Measurements from ENCODE around the gene ZSCAN10. TPM values are rescaled to one million over a fixed set of nuclear protein-coding genes. Genes with fewer than 3 reads are reported as not detected.

ZSCAN10 gene
- total RNA-seq, 1 experiment from 2014 or later = 207 TPM

DNA sequence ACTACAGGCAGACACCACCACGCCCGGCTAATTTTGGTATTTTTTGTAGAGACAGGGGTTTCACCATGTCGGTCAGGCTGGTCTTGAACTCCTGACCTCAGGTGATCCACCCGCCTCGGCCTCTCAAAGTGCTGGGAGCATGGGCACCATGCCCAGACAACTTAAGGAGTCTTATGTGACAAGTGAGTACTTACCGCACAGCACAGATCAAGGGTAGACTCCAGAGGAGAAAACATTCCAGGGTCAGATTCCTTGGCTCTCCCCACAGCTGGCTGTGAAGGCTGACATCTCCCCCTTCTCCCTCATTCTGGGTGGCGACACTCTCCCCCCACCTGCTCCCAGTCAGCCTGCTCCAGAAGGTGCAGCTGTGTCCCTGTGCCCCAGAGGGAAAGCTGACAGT lies 10.6 kb downstream of the ZSCAN10 start:
- H3K4me3 Mint-ChIP-seq = peak overlapping the region in 1 of 2 experiments; percentile 55; a peak in 2 of 5 replicates
- Histone ChIP-seq H4K20me1 (ENCODE audit: control insufficient read depth, insufficient read depth, insufficient read length) (no peaks in the 10 kb centered on the region), H3K27ac (ENCODE audit: insufficient read length, low read depth, low read length) (no peak overlapping the region), H3K56ac (ENCODE audit: insufficient read length, low read depth, low read length) (no peak overlapping the region), H4K8ac (replicated peaks; ENCODE audit: insufficient read length, low read depth, low read length) (no peak overlapping the region), H3K23ac (ENCODE audit: insufficient read length, low read depth, low read length) (no peak overlapping the region), H4K91ac (ENCODE audit: insufficient read length, low read depth, low read length) (no peak overlapping the region), H3K4me2 (ENCODE audit: insufficient read depth, insufficient read length, low read length) (no peak overlapping the region), H2BK5ac (ENCODE audit: insufficient read length, low read length) (no peak overlapping the region), H2AK5ac (ENCODE audit: insufficient read length, low read length) (no peak overlapping the region), H3K79me1 (ENCODE audit: insufficient read depth, low read depth, low read length, poor library complexity, severe bottlenecking) (peaks cover 6% of the 10 kb centered on the region), H3T11ph (ENCODE audit: low read length) (no peak overlapping the region), H2BK20ac (ENCODE audit: low read depth, low read length, poor library complexity, severe bottlenecking) (no peak overlapping the region), H3K23me2 (ENCODE audit: insufficient read length, low read depth, low read length, poor library complexity, severe bottlenecking) (no peaks in the 10 kb centered on the region), H3K4ac (ENCODE audit: low read depth, low read length) (no peak overlapping the region), H2BK120ac (ENCODE audit: low read depth, low read length, poor library complexity, severe bottlenecking) (no peak overlapping the region), H3K9ac (ENCODE audit: extremely low read depth, insufficient read length, low read length) (no peak overlapping the region), H2AFZ (ENCODE audit: low read length) (no peak overlapping the region), H2BK12ac (ENCODE audit: insufficient read length, low read depth, low read length) (no peak overlapping the region), H3K14ac (ENCODE audit: insufficient read depth, low read length) (no peak overlapping the region), H3K9me3 (ENCODE audit: control insufficient read depth, low read depth, low read length) (no peaks in the 10 kb centered on the region), H3K4me1 (ENCODE audit: insufficient read depth, low read length) (no peaks in the 10 kb centered on the region), H3K79me2 (ENCODE audit: insufficient read depth, low read length) (no peaks in the 10 kb centered on the region; the same call in 1 of the 2 replicates), H3K27me3 (ENCODE audit: insufficient read depth, low read length) (no peaks in the 10 kb centered on the region), H3K18ac (ENCODE audit: insufficient read length, low read depth, low read length) (no peak overlapping the region), H2BK15ac (ENCODE audit: low read depth, low read length) (no peak overlapping the region), H4K5ac (ENCODE audit: insufficient read length, low read depth, low read length) (no peak overlapping the region)
- TF ChIP-seq, protein P1, sequence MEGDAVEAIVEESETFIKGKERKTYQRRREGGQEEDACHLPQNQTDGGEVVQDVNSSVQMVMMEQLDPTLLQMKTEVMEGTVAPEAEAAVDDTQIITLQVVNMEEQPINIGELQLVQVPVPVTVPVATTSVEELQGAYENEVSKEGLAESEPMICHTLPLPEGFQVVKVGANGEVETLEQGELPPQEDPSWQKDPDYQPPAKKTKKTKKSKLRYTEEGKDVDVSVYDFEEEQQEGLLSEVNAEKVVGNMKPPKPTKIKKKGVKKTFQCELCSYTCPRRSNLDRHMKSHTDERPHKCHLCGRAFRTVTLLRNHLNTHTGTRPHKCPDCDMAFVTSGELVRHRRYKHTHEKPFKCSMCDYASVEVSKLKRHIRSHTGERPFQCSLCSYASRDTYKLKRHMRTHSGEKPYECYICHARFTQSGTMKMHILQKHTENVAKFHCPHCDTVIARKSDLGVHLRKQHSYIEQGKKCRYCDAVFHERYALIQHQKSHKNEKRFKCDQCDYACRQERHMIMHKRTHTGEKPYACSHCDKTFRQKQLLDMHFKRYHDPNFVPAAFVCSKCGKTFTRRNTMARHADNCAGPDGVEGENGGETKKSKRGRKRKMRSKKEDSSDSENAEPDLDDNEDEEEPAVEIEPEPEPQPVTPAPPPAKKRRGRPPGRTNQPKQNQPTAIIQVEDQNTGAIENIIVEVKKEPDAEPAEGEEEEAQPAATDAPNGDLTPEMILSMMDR (conservative IDR thresholded peaks at IDR 0.05) = no peak
- DNase-seq = no peak
- H3K27me3 Mint-ChIP-seq (ENCODE audit: low read depth) = no peaks in the 10 kb centered on the region; the same call in 1 of the 2 replicates
- WGBS (ENCODE audit: extremely low coverage, insufficient read length, low lambda C conversion rate) = no CpG with 5 or more reads among the region's 7 CpGs
- no peaks in the 10 kb centered on the region for H3K9me3 Mint-ChIP-seq
- H3K27ac Mint-ChIP-seq = peak overlapping the region in 2 of 3 experiments; percentile 85 to 93; a peak in 3 of 7 replicates
- H3K36me3 Mint-ChIP-seq (ENCODE audit: insufficient read depth in 1 of 3, low read depth in 3 of 3) = peaks cover 37 to 74% (median 41%) of the 10 kb centered on the region in 3 experiments; a peak in 6 of 7 replicates
- peaks cover 10 to 17% of the 10 kb centered on the region in 2 experiments for H3K4me1 Mint-ChIP-seq

All from H9 (cell line).